Mesenteric fat pad (tissue), 1 donor: ENCODE results near the gene LYRM4. TPM values are rescaled to one million over a fixed set of nuclear protein-coding genes. Genes with fewer than 3 reads are reported as not detected.

ENCODE experiments used
- DNase-seq: peaks from one replicate; pipeline ENCODE4 v3.0.0-alpha.2; 2020; ENCODE audit warnings: low spot score
- total RNA-seq: library from RNA; stranded (reverse); fragmentation: NEBNext Ultra II Directional; extraction: Animal tissue kit (Norgen Biotek cat#: 25700); gene quantifications from one replicate; pipeline ENCODE4 v1.2.1, GENCODE V29; 2021
- donor health status: DM: yes; HTN: yes; CAD: no.

LYRM4 gene
- total RNA-seq, 1 donor from 2014 or later, result 30.6 TPM

DNA sequence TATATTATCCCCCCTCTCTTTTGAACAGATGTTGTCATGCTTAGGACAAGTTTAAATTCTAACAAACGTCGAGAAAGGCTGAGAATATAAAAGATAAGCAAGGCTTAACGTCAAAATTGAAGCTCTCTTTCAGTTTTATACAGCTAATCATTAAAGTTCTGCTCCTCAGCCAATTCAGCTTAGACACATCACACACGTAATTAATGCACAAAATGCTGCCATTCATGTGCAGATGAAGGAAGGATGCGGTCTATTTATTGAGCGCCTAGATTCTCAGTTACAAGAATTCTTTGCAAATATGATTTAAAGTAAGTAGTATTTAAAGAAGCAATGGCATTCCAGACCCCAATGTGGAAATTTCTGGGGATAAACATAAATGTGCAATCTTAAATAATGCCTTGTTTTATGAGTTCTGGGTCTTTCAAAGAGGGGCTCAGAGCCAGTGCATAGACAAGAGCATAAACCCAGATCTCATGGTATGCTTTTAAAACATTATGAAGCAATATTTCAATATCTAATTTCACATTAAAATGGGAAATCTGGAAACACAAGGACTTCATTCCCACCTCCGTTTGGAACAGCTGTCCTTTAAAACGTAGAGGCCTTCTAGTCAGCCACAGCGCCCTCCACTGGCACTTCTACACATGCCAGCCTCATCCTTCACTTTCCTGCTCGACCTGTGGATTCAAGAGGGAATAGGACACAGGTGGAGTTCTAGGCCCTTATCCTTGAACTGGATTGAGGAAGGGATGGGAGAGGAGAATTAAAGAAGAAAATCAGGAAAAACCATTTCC, 85.8 kb downstream of the LYRM4 start:
- no peak for DNase-seq

DNA sequence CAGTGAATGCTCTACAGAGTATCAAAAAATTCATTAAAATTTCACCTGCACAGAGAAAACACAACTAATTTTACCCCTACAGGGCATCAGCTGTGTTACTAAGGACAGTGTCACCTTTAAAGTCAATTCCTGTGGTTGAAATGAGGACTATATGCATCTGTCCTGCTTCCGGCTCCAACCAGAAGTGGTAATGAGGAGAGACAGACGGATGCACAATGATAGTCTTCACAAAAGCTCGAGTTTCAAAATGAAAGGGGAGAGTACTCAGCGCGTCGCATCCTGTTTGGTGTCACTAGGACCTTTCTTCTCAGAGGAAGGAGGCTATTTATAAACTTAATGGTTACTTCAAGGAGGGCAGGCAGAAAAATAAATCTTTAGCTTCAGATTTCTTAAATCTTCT, 86.5 kb downstream of the LYRM4 start:
- DNase-seq, result no peak

DNA sequence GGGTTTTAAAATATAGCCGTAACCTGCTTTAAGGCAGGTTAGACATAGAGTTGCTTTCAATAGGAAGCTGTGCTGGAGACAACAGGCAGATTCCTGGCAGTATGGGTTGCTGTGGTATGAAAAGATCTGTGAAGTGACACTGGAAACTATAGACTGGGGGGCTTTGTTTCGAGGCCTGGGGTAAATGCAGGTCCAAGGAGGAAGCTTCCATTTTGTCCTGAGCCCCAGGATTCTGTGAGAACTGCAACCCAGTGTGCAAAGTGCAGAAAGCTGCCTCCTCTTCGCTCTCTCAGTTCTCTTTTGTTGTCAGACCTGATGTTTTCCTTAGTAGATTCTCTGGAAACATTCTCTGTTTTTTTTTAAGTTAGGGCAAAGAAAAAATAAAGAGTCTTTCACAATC, 86.9 kb downstream of the LYRM4 start:
- no peak for DNase-seq

DNA sequence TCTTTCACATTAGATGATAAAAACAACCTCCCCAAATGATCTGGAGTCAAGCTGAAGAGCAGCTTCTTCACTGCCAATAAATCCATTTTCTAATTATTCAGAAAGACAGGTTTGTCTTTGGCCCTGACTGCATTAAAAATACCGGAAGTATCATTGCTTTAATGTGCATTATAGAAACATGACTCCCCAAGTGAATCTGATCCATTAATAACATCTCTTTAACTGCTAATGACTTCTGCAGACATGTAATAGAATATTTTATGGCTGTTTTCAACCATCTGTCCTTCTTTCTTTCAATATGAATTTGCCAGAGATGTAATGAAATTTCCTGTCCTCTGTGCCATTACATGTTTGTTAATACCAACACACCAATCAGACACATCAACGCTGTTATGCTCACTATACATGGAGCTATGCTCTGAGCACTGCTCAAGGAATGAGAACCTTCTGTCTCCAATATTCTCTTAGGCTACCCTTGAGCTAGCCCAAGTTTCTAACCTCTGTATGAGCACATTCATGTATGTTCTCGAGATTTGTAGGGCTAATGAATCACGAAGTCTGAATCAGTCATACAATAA, 87.8 kb downstream of the LYRM4 start:
- no peak for DNase-seq

DNA sequence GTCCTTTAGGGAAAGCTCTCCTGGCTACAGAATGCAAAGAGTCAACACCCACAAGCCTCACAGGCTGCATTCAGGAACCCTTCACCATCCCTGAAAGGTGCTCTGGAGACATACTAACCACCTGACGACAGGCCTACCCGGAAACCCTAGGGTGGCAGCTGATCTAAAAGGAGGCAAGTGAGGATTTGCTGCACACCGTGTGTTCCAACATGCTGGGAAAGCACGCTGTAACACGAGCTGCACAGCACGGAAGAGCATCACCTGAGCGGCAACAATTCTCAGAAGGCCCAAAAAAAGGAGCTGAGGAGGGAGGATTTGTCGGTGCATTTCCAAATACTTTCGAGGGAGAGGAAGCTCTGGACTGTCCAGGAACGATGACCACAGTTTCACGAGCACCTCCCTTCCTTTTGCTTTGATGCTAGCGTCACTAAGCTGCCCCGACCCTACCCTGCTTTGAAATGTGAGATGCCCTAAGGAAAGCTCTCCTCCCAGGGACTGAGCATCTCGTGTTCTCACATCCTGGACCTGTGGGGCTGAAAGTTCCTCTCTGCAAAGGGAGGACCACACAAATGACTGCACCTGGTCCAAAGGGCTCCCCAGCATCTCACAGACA, 88.6 kb downstream of the LYRM4 start:
- no peak for DNase-seq

DNA sequence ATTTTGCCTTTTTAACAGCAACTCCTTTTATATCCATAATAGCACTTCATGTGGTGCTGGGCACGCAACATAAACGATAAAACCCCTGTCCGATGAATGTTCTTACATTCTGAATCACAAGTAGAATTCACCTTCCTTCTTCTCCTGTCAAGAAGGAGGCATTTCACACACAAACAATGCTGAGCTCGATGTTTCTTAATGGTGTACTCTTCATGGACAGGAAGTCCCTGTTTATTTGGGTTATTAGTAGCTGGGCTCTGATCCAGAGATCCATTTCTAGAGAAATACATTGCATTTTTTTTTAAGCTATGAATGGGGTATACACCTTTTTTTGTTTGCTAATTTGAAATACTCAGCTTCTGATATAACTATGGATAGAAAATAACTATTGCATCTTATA, 93.2 kb downstream of the LYRM4 start:
- no peak for DNase-seq

DNA sequence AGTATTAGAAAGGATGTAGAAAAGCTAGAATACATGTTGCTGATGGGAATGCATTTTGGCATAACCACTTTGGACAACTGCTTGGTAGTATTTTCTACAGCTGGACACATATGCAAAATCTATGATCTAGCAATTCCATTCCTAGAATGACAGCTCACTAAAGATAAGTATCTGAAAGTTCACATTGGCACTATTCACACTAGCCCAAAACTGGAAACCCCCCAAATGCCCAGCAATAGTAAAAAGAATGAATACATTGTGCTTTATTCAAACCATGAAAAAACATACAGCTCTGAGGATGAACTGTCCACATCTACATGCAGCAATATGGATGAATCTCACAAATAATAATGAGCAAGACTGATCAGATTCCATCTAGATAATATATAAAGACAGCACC, 96.7 kb downstream of the LYRM4 start:
- DNase-seq, result no peak

DNA sequence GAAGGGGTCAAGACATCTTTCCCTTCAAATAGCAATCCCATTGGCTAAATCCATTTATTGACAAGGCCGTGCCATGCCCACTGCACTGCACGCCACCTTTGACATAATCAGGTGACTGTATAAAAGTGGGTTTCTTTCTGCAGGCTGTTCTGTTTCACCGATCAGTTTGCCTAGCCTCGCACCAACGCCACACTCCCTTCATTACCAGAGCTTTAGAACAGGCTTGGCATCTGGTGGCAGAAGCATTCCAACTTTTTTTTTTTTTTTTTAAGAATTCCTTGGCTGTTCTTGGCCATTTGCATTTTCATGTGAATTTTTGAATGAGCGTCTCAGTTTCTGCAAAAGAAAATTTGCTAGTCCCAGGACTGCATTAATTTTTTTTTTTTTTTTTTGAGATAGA, 97.5 kb downstream of the LYRM4 start:
- DNase-seq, result no peak

DNA sequence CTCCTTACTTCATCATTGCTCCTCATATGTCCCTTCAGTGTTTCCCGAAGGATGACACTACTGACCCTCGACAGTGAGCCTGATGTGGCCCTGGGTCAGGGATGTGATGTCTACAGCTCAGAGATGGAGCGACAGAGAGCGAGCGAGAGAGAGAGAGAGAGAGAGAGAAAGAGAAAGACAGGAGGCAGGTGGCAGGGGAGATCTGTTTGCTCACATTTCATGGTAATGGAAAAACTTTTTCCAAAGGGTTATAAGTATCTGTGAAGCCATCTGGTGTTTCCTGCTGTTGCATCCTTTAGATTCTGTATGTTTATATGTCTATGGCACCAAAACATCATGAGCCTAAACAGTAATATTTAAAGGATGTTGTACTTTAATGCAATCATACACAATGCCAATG, 98.4 kb downstream of the LYRM4 start:
- no peak for DNase-seq

DNA sequence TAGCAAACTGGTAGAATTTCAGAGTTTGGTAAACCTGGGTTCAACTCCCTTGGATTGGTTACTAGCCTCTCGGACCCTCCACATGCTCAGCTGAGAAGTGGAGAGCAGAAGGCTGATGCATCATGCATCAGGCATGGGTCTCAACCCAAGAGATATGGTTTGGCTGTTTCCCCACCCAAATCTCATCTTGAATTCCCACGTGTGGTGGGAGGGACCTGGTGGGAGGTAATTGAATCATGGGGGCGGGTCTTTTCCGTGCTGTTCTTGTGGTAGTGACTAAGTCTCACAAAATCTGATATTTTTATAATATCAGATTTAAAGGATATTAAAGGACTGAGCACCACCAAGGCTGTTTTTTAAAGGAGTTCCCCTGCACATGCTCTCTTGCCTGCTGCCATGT, 100.5 kb downstream of the LYRM4 start:
- DNase-seq, result no peak

DNA sequence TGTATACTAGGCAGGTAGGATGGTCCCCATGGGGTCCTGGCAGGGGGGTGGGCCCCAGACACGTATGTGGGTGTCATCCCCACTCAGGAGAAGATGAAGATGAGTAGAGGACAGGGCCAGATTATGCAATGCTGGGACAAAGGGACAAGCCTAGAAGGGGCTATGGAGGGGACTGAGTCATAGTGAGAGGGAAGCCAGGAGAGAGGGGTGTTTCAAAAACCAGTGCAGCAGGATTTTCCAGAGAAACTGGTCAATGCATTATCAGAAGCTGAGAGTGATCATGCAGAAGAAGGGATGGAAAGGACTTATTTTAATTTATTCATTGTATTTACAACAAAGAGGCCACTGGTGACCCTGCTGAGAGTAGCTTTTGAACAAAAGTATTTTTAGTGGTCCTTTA, 101.6 kb downstream of the LYRM4 start:
- no peak for DNase-seq

DNA sequence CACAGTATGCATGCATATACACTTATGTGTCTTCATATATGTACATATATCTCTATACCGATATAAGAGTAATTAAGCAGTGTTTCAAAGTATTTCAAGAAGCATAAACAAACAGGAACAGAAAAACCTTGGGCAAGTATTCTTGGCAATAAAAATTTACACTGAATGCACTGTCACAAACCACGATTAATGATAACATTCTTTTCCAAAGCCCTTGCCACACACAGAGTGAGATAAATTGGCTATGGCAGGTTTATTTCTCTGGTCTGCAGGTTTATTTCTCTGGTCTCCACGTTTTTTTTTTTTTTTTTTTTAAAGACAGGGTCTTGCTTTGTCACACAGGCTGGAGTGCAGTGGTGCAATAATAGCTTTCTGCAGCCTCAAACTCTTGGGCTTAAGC, 102.6 kb downstream of the LYRM4 start:
- no peak for DNase-seq

DNA sequence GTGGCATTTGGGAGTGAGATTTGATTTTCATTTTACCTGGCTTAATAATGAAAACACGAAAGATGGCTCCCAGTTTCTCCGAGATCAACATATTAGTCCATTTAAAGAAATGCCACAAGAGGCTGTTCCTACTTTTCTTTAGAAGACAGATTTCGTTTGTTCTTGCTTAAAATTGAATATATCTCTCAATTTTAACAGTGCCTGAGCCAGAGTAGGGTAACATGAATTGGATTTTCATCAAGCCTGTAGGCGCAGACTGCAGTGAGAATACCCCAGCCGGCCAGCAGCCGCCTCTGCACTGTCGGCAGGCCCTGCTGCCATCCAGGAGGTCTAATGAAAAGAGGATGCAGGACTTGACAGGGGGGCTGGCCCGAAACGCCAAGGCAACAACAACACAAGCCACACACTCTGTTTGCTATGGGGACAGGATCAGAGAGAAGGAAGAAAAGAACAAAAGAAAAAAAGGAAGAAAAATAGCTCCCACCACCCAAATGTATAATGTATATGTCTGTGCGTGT, 103.1 kb downstream of the LYRM4 start:
- DNase-seq, result no peak

DNA sequence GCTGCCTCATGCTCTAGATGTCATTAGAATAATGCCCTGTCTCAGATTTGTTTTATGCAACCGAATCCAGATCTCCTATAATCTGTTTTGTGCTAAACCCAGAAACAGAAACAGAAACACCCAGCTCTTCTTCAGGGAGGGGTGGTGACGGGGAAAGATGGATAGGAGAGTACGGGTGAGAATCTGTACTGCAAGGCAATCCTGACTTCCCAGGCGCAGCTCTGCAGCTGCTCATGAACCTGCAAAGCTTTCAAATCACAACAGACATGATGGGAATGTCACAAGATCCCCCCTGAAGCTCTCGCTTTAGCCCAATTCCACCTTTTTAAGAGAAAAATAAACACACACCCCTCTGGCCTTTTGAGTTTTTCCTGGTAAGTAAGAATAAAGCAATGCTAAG, 104.1 kb downstream of the LYRM4 start:
- DNase-seq, result no peak

DNA sequence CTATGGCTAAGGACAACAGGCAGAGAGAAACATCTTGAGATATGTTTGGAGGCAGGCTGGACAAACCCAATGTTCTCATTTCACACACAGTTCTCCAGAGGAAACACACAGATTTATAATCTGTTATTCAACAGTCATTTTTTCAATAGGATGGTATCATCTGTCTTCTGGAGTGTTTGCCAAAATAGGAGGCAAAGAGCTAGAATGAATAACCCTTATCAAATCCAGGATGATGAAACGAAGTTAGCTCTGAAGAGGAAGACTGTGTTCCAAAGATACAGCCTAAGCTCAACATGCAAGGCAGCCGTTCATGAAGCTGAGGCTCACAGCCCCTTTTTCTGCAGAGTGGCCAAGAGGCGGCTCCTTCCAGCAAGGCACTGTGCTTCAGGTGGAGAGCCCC, 104.8 kb downstream of the LYRM4 start:
- DNase-seq, result no peak

DNA sequence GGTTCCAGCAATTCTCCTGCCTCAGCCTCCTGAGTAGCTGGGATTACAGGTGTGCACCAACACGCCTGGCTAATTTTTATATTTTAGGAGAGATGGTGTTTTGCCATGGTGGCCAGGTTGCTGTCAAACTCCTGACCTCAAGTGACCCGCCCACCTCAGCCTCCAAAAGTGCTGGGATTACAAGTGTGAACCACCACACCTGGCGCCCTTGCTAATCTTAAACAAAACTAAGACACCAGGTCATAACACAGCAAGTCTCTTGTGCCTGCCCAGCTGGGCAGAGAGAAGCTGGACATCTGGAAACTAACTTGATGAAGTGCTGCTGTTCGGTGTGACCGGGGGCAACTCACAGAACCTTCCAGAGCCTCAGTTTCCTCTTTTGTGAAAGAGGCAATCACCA, 107.6 kb downstream of the LYRM4 start:
- no peak for DNase-seq

DNA sequence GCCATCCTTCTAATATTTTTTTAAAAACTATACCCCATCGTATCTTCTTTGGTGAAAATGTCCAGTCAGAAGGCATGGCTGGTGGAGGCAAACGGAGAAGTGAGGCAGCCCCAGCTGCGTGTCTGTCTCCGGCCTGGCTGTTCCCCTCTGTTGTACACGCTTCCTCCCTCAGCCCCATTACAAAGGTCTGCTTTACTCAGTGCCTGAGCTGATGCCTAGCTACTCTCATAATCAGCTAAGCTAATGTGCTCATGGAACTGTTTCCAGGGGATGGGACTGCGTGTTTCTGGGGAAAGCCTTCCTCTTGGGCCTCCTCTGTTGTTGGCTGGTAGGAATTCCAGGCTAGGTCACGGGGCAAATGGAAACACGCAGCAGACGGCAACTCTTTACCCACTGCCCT, 108.3 kb downstream of the LYRM4 start:
- DNase-seq, result no peak

DNA sequence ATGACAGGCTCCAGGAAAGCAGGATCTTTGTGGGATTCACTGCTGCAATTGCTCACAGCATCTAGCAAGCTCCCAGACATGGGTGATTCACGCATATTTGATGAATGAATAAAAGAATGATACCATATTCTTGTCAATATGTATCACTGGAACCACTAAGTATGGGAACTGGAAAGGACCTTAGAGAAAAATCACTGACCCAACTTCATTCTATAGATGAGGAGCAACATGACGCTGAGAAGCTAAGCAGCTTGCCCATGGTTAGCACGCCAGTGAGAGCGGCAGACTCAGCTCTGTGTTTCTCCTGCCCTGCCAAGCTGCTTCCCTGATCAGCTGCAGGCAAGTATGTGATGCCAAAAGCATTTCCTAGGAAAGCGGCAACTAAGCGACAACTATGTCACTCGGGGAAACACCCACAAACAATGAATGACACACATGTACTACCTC, 108.8 kb downstream of the LYRM4 start:
- no peak for DNase-seq

DNA sequence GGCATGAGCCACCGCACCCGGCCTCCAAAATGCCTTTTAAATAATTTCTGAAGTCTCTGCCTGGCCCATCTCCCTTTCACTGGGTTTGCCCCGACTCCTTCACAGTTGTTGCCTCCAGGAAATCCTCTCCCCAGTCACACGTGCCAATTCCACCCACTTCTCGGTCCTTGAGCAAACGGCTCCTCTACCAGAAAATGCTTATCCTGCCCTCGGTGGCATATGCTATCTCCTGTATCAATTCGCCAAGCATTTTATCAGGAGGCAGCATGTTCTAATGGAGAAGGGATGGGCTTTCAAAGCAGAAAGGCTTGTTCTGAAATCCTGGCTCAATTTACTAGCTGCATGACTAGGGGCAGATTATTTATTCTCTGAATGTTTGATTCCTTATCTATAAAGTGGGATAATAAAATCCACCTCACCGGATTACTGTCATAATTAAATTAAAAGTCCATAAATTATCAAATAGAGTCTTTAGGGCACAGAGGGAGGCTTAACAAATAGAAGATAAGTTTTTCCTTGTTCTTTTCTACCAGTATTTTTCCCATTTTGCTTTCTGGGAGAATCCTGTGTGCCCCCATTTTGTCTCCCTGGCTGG, 109.3 kb downstream of the LYRM4 start:
- DNase-seq, result no peak

DNA sequence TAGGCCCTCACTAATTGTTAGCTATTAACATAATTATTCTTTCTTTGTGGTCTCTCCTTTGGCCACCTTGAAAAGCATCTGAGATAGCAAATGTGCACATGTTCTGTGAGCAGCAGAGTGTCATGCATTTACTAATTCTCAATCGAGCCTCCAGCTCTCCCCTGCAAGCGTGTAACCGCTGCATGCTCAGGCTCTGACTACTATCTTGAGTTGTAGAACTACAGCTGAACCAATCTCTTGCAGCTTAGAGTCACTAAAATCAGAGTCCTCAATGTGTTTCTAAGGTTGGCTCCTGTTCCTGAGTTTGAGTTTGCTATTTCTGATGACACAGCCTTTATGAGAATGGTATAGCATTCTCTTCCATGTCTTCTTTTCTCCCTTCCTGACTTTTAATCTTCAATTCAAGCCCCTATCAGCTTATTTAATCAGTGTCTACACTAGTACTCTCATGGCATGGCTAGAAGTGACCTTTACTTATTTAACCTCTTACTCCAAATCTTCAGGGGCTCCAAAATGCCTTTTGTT, 110.1 kb downstream of the LYRM4 start:
- no peak for DNase-seq

DNA sequence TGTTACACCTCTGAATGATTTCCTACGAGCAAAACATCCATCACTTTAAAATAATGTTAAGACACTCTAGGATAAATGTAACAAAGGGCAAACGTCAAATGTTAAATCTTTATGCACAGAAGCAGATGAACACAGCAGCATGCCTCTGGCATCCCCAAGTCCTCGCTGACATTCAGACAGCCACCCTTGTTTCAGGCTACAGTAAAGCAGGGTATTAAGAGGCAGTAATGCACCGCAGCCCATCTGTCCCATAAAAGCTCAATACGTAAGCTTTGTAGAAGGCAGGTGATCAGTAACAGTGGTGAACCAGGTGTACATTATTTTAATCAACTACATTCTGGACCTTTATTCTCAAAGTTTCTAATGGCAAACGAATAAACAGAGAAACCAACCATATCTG, 110.9 kb downstream of the LYRM4 start:
- DNase-seq, result no peak

DNA sequence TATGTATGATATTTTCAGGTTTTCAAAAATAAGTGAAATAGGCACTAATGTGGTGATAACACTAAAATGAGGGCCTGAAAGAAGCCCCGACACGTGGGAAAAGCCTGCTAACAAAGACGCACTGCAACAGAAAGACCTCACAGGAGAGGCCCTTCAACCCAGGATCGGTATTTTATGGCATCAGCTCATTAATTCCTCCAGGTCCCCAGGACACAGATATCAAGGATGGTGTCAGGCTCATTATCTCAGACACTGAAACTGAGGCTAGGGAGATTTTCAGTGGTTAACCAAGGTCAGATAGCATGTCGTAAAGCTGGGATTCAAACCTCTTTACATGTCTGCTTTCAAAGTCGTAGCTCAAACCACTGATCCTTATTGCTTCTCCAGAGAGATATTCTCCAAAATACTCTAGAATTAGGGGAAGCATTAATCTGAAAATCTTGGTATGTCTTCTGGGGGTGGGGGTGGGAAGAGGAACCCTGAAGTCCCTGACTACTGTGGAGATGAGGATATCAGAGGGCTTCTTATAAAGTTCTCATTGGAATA, 111.5 kb downstream of the LYRM4 start:
- no peak for DNase-seq
